GM18867 (cell line): ENCODE measurements around the gene SFTPA2.
"Not testable (repeated sequence)": the region's sequence is repeated elsewhere in the genome, so short reads cannot be mapped to it uniquely, and the experiment has no call there.

Experiments used
- ATAC-seq: cut with Tn5 transposase; IDR thresholded peaks from one replicate; pipeline ENCODE4 v1.9.1; 2021; ENCODE audit warnings: mild to moderate bottlenecking, moderate library complexity; ENCODE audit not compliant: unreplicated experiment

The SFTPA2 gene

DNA sequence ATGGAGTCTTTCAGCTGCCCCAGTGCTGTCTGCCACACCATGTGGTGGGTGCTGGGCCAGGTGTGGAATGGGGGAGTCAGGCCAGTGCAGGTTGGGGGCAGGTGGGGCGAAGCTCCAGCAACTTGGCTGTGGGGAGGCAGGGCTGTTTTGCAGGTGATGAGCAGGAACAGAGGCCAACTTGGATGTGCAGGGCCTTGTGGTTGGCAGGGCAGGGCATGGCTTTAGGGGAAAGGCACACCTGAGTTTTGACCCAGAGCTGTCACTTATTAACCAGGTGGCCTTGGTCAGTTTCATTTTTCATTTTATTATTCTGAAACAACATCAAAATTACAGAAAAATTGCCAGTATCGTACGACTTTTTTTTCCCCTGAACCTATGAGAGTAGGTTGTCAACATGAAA is 1.1 kb upstream of the SFTPA2 start:
- no peak for ATAC-seq

GRCh38 chr10:79559726-79560125 is 481 bp downstream of the SFTPA2 start:
- no peak for ATAC-seq

GRCh38 chr10:79556961-79557360 is 3.2 kb downstream of the SFTPA2 start:
- ATAC-seq = not testable (repeated sequence)

GRCh38 chr10:79555354-79556309 is 4.6 kb downstream of the SFTPA2 start:
- no peak for ATAC-seq

DNA sequence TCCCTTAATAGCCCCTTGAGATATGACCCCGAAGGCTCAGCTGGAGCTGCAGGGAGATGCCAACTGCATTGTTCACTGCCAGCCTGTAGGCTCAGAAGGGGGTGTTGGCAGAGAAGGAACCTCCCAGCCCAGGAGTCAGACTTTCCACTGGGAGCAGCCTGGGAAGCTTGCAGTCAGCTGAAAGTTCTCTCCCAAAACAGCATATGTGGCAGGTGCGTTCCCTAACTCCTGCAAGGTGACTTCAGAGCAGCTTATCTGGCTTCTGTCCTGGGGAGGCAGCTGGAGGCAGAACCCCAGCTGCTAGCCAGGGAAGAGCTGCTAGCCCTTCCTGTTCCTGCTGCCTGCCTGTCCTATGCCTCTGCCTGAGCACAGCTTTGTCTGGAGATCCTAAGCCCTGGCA is 8.1 kb downstream of the SFTPA2 start:
- no peak for ATAC-seq

- ATAC-seq = no peak
Observed at GRCh38 chr10:79547973-79548372, 12.2 kb downstream of the SFTPA2 start.

- ATAC-seq = not testable (repeated sequence)
Observed at GRCh38 chr10:79547128-79547527, 13.1 kb downstream of the SFTPA2 start.

DNA sequence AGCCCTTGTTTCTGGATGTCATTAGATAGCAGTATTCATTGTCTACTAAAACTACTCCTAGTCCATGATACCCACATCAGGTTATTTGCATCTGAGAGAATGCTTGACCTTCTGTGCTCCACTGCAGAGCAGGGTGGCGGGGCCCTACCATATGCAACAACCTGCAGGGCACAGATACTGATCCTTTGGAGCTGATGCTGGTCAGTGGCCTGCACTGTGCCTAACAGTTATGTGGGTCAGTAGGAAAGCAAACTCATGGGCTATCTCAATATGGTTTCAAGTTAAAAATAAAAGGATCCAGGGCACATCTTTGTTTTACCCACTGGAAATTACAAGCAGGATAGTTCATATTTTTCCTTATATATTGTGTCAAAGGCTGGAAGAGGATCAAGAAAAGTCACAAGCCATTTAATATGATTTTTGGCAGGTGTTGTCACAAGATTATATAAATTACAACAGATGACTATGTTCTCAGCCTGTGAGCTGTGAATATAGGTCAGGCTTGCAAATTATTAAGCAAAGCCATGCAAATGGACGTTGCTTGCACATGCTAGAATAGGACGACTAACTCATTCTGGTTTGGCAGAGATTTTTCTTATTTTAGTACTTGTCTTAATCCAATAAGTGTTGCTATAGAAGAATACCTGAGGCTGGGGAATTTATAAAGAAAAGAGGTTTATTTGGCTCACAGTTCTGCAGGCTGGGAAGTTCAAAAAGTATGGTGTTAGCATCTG is 15.1 kb downstream of the SFTPA2 start:
- not testable (repeated sequence) for ATAC-seq

- ATAC-seq = not testable (repeated sequence)
Observed at GRCh38 chr10:79544408-79544807, 15.8 kb downstream of the SFTPA2 start.

- no peak for ATAC-seq
Observed at GRCh38 chr10:79542626-79543025, 17.6 kb downstream of the SFTPA2 start.

DNA sequence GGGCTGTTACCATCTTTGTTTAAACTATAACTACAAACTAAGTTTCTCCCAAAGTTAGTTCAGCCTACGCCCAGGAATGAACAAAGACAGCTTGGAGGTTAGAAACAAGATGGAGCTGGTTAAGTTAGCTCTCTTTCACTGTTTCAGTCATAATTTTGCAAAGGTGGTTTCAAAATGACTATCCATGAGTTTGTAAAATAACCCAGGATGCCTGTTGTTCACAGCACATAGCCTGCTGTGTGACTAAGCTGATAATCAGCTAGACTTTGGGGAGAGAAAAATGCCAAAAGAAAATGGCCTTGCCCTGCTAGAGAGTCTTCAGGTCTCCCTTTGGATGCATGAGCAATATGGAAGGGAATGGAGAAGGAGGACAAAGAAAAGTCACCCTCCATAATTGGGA is 19.3 kb downstream of the SFTPA2 start:
- peak; percentile 95 for ATAC-seq

DNA sequence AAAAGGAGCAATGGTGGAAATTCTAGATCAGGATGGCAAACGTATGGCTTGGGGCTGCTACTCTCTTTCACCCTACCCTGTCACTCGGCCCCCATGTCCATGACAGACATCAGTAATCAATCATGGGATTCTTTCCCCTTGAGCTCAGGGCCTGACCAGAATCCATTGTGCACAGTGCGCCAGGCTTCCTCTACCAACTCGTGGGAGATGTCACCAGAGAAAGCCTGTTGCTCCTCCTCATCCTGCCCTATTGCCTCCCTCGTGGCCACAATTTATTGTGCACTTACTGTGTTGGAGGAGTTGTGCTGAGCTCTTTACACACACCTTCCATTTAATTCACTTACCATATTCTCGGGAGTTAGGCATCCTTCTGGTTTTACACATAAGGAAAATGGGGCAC is 21.9 kb downstream of the SFTPA2 start:
- ATAC-seq = not testable (repeated sequence)

GRCh38 chr10:79533903-79534175 is 26.4 kb downstream of the SFTPA2 start:
- ATAC-seq = not testable (repeated sequence)

DNA sequence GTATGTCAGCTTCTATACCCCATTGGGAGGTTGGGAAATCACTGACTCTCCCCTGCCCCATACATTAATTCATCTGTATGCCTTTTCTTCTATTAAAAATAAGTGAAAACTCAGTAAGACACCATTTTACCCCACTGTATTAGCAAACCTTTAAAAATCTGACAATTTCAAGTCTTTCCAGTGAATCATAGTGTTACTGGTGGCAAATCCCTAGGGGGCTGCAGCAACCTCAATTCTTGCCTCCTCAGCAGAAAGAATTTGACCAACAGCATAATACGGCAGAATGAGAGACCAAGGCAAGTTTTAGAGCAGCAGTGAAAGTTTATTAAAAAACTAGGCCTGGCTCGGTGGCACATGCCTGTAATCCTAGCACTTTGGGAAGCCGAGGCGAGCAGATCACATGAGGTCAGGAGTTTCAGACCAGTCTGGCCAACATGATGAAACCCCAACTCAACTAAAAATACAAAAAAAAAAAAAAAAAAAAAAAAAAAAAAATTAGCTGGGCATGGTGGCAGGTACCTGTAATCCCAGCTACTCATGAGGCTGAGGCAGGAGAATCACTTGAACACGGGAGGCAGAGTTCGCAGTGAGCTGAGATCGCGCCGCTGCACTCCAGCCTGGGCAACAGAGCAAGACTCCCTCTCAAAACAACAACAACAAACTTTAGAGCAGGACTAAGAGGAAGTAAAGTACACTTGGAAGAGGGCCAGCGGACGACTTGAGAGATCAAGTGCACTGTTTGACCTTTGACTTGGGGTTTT is 26.9 kb downstream of the SFTPA2 start:
- not testable (repeated sequence) for ATAC-seq

GRCh38 chr10:79528261-79528660 is 31.9 kb downstream of the SFTPA2 start:
- ATAC-seq = not testable (repeated sequence)

- ATAC-seq = peak; percentile 94
Observed at GRCh38 chr10:79525049-79525710, 35.0 kb downstream of the SFTPA2 start.

GRCh38 chr10:79523157-79523853 is 36.9 kb downstream of the SFTPA2 start:
- not testable (repeated sequence) for ATAC-seq

DNA sequence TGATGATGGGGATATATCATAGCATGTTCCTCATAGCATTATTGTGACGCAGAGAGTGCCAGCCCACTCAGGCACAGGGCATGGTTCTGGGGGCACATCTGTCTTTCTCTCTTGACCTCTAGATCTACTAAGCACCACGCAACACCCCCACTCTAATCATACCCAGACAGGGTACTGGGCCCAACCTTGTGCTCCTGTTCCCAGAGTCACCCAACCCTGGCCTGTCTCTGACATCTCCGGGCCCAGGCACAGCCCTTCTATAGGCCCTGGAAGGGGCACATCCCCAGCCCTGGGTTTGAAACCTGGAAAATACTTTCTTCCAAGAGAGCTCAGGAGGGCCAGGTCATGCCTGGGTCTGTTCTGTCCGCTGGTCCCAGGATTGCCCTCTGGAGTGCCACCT is 37.7 kb downstream of the SFTPA2 start:
- ATAC-seq = not testable (repeated sequence)

GRCh38 chr10:79521751-79522150 is 38.5 kb downstream of the SFTPA2 start:
- ATAC-seq = not testable (repeated sequence)

- not testable (repeated sequence) for ATAC-seq
Observed at GRCh38 chr10:79517567-79517966, 42.6 kb downstream of the SFTPA2 start.
